ENCODE results near the gene SRL. TPM values are rescaled to one million over a fixed set of nuclear protein-coding genes. Genes with fewer than 3 reads are reported as not detected.

The SRL gene
- total and polyA plus RNA-seq, 2 of the 8 experiments (the other 6 are each of a cell fraction or from before 2014, with no cell fraction given): 0.05 TPM; not detected in 1

DNA sequence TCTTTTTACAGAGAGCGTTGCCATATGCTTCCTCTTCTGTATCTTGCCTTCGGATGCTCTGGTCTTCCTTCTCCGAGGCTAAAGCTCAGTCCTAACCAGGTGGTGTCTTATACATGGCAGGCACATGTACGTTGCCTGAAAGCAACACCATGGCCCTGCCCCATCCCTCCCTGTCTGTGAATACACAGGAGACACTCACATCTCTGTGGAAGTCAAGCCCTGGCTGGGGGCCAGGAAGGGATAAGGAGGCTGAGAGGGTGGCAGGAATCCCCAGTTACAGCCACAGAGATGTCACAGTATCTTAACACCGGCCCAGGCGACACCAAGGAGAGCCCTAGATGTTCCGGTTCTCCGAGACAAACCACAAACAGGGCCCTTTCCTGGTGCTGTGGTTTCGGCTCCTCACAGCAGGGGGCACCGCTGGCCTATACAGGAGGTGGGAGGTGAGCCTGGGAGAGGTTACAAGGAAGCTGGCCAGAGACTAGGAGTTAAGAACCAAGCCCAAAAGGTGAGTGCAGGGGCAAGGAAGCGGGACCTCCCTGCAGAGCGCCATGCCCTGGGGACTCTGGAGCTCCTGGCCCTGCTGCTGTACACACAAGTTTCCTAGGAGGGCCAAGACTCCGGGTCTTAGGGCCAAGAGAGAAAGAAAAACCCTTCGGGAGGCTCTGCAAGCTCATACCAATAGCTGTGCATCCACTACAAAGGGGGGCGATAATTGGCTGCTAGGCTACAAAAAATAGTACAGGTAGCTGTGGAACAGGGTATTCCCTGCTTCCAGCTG is 41.7 kb downstream of the SRL start (continued):
- TF ChIP-seq RAD21 (IDR thresholded peaks at IDR 0.05 in 1 of 2, conservative IDR thresholded peaks at IDR 0.05 in 1 of 2; ENCODE audit: low read depth in 2 of 2, low read length in 2 of 2): peak; percentile 67 to 76

All from H1 (cell line).